HEK293 (cell line): ENCODE results near the gene TPI1.

ENCODE experiments used
- CTCF ChIP-seq: fragments of 450-650 bp; formaldehyde crosslinking; IDR thresholded peaks from 2 replicates; pipeline ENCODE4 v1.5.1; 2016; ENCODE audit warnings: missing biosample characterization, missing genetic modification characterization
- GLIS2 ChIP-seq: fragments of 450-650 bp; formaldehyde crosslinking; IDR thresholded peaks from 2 replicates; pipeline ENCODE4 v1.5.1; 2016; ENCODE audit warnings: missing biosample characterization, missing genetic modification characterization
- HIC1 ChIP-seq: fragments of 450-650 bp; formaldehyde crosslinking; IDR thresholded peaks from 2 replicates; pipeline ENCODE4 v1.5.1; 2016; ENCODE audit warnings: missing biosample characterization, missing genetic modification characterization
- HOXD13 ChIP-seq: sonication (generic); formaldehyde crosslinking; IDR thresholded peaks from 2 replicates; pipeline ENCODE4 v1.8.0; 2022; ENCODE audit warnings: missing genetic modification reagents, borderline replicate concordance
- KLF1 ChIP-seq: fragments of 450-650 bp; formaldehyde crosslinking; IDR thresholded peaks from 2 replicates; pipeline ENCODE4 v1.5.1; 2016; ENCODE audit warnings: missing biosample characterization, missing genetic modification characterization
- KLF16 ChIP-seq: fragments of 450-650 bp; formaldehyde crosslinking; IDR thresholded peaks from 2 replicates; pipeline ENCODE4 v1.5.1; 2017; ENCODE audit warnings: missing biosample characterization, missing genetic modification characterization
- KLF9 ChIP-seq: fragments of 450-650 bp; formaldehyde crosslinking; IDR thresholded peaks from 2 replicates; pipeline ENCODE4 v1.5.1; 2016; ENCODE audit warnings: missing biosample characterization, missing genetic modification characterization, low read depth
- MEIS1 ChIP-seq: sonication (generic); formaldehyde crosslinking; IDR thresholded peaks from 2 replicates; pipeline ENCODE4 v1.8.1; 2022; ENCODE audit warnings: missing genetic modification reagents, mild to moderate bottlenecking, borderline replicate concordance
- MZF1 ChIP-seq: fragments of 450-650 bp; formaldehyde crosslinking; IDR thresholded peaks from 2 replicates; pipeline ENCODE4 v1.5.1; 2017; ENCODE audit warnings: missing biosample characterization, missing genetic modification characterization, borderline replicate concordance
- ZBTB17 ChIP-seq: fragments of 450-650 bp; formaldehyde crosslinking; IDR thresholded peaks from 2 replicates; pipeline ENCODE4 v1.5.1; 2016; ENCODE audit warnings: missing biosample characterization, missing genetic modification characterization
- ZFP3 ChIP-seq: fragments of 450-650 bp; formaldehyde crosslinking; IDR thresholded peaks from 2 replicates; pipeline ENCODE4 v1.5.1; 2016; ENCODE audit warnings: low read depth, missing biosample characterization, missing genetic modification characterization
- ZNF132 ChIP-seq: fragments of 450-650 bp; formaldehyde crosslinking; IDR thresholded peaks from 2 replicates; pipeline ENCODE4 v1.5.1; 2017; ENCODE audit warnings: missing biosample characterization, missing genetic modification characterization, borderline replicate concordance
- ZNF155 ChIP-seq: fragments of 450-650 bp; formaldehyde crosslinking; IDR thresholded peaks from 2 replicates; pipeline ENCODE4 v1.5.1; 2016; ENCODE audit warnings: missing biosample characterization, missing genetic modification characterization
- ZNF16 ChIP-seq: fragments of 450-650 bp; formaldehyde crosslinking; IDR thresholded peaks from 2 replicates; pipeline ENCODE4 v1.5.1; 2016; ENCODE audit warnings: low read depth, missing biosample characterization, missing genetic modification characterization
- ZNF184 ChIP-seq: fragments of 450-650 bp; IDR thresholded peaks from 2 replicates; pipeline ENCODE4 v1.5.1; 2018; ENCODE audit warnings: missing biosample characterization, mild to moderate bottlenecking, missing genetic modification characterization
- ZNF292 ChIP-seq: fragments of 450-650 bp; formaldehyde crosslinking; IDR thresholded peaks from 2 replicates; pipeline ENCODE4 v1.5.1; 2016; ENCODE audit warnings: low read depth, missing biosample characterization, missing genetic modification characterization, borderline replicate concordance
- ZNF350 ChIP-seq: fragments of 450-650 bp; formaldehyde crosslinking; IDR thresholded peaks from 2 replicates; pipeline ENCODE4 v1.5.0; 2017; ENCODE audit warnings: missing biosample characterization, mild to moderate bottlenecking, missing genetic modification characterization
- ZNF394 ChIP-seq: fragments of 450-650 bp; formaldehyde crosslinking; IDR thresholded peaks from 2 replicates; pipeline ENCODE4 v1.5.1; 2016; ENCODE audit warnings: missing biosample characterization, missing genetic modification characterization, mild to moderate bottlenecking, moderate library complexity, borderline replicate concordance
- ZNF398 ChIP-seq: fragments of 450-650 bp; formaldehyde crosslinking; IDR thresholded peaks from 2 replicates; pipeline ENCODE4 v1.5.1; 2017; ENCODE audit warnings: missing biosample characterization, missing genetic modification characterization
- ZNF423 ChIP-seq: fragments of 450-650 bp; formaldehyde crosslinking; IDR thresholded peaks from 2 replicates; pipeline ENCODE4 v1.5.1; 2016; ENCODE audit warnings: missing biosample characterization, missing genetic modification characterization
- ZNF518A ChIP-seq: fragments of 450-650 bp; formaldehyde crosslinking; conservative IDR thresholded peaks from 2 replicates; pipeline ENCODE4 v1.5.1; 2016; ENCODE audit warnings: low read depth, missing biosample characterization, missing genetic modification characterization
- ZNF544 ChIP-seq: fragments of 450-650 bp; formaldehyde crosslinking; IDR thresholded peaks from 2 replicates; pipeline ENCODE4 v1.5.0; 2017; ENCODE audit warnings: missing biosample characterization, missing genetic modification characterization
- ZNF624 ChIP-seq: fragments of 450-650 bp; formaldehyde crosslinking; IDR thresholded peaks from 2 replicates; pipeline ENCODE4 v1.5.1; 2017; ENCODE audit warnings: missing biosample characterization, missing genetic modification characterization
- ZNF639 ChIP-seq: fragments of 450-650 bp; formaldehyde crosslinking; IDR thresholded peaks from 2 replicates; pipeline ENCODE4 v1.5.1; 2016; ENCODE audit warnings: missing biosample characterization, missing genetic modification characterization
- ZNF658 ChIP-seq: fragments of 450-650 bp; formaldehyde crosslinking; IDR thresholded peaks from 2 replicates; pipeline ENCODE4; 2016; ENCODE audit warnings: missing biosample characterization, missing genetic modification characterization
- ZNF660 ChIP-seq: fragments of 450-650 bp; IDR thresholded peaks from 2 replicates; pipeline ENCODE4 v1.5.1; 2018; ENCODE audit warnings: missing biosample characterization, mild to moderate bottlenecking, missing genetic modification characterization
- ZNF701 ChIP-seq: fragments of 450-650 bp; formaldehyde crosslinking; IDR thresholded peaks from 2 replicates; pipeline ENCODE4 v1.5.1; 2016; ENCODE audit warnings: missing biosample characterization, missing genetic modification characterization
- ZXDB ChIP-seq: fragments of 450-650 bp; formaldehyde crosslinking; IDR thresholded peaks from 2 replicates; pipeline ENCODE4 v1.5.1; 2016; ENCODE audit warnings: missing biosample characterization, missing genetic modification characterization

Gene TPI1

GRCh38 chr12:6914246-6914946 is 47.1 kb downstream of the TPI1 start, which contains the start of gene ENO2 (continued):
- TF ChIP-seq MEIS1 (CRISPR knock-in tag) (no peak), ZBTB17 (no peak), ZFP3 (tag by site-specific recombination) (no peak), HIC1 (tag by site-specific recombination) (peak; percentile 39; the same call in 1 of the 2 replicates), KLF1 (tag by site-specific recombination) (peak; percentile 56; the same call in 1 of the 2 replicates), ZXDB (tag by site-specific recombination) (peak; percentile 54; the same call in 1 of the 2 replicates), ZNF155 (no peak), ZNF132 (tag by site-specific recombination) (no peak), ZNF16 (tag by site-specific recombination) (no peak), ZNF701 (tag by site-specific recombination) (no peak), ZNF624 (no peak), KLF9 (no peak; the same call in 1 of the 2 replicates), CTCF (tag by site-specific recombination) (peak; percentile 12), ZNF394 (peak; percentile 40; the same call in 1 of the 2 replicates), HOXD13 (CRISPR knock-in tag) (no peak), ZNF184 (tag by site-specific recombination) (no peak), ZNF398 (tag by site-specific recombination) (peak; percentile 86), ZNF292 (tag by site-specific recombination) (no peak), ZNF639 (tag by site-specific recombination) (no peak; the same call in 1 of the 2 replicates), ZNF350 (tag by site-specific recombination) (no peak), GLIS2 (tag by site-specific recombination) (peak; percentile 35; the same call in 1 of the 2 replicates), MZF1 (tag by site-specific recombination) (no peak), ZNF423 (0 out of 2 replicates have a peak, but pooled peaks have one; percentile 29), KLF16 (tag by site-specific recombination) (peak; percentile 66), ZNF544 (no peak), ZNF660 (tag by site-specific recombination) (no peak), ZNF518A (tag by site-specific recombination) (no peak), ZNF658 (tag by site-specific recombination) (no peak)
